B cell (primary cell): Measurements from ENCODE around the gene FTO. TPM values are rescaled to one million over a fixed set of nuclear protein-coding genes. Genes with fewer than 3 reads are reported as not detected.

Experiments used
- ATAC-seq: fragments of 200-7000 bp; cut with Tn5 transposase; one replicate; pipeline ENCODE4 v1.10.0; 2021; ENCODE audit warnings: low read depth, mild to moderate bottlenecking, moderate number of reproducible peaks, moderate library complexity
- CTCF ChIA-PET: fragments of 350-600 bp; sonication (Branson Sonifier 250); formaldehyde crosslinking; loops from one replicate; lab custom pipeline; 2021; ENCODE audit warnings: antibody characterized with exemption, inconsistent platforms; lab: Charles Lee
- POLR2A ChIA-PET: fragments of 350-600 bp; sonication (Branson Sonifier 250); formaldehyde crosslinking; loops from one replicate; lab custom pipeline; 2021; ENCODE audit warnings: antibody characterized with exemption; lab: Charles Lee
- DNase-seq: peaks from one replicate; pipeline ENCODE4 v3.0.0; 2013
- H2AFZ ChIP-seq: 2 replicates; pipeline ENCODE4 v1.6.1; 2012; ENCODE audit warnings: mild to moderate bottlenecking, low read depth, low read length; ENCODE audit not compliant: insufficient read depth, poor library complexity, severe bottlenecking
- H3K27ac ChIP-seq, 2 donors: 1 replicate in 1 of 2; 2 replicates in 1 of 2; pipeline ENCODE4 v1.5.1; 2012 to 2013; ENCODE audit warnings: low read length in 2 of 2, mild to moderate bottlenecking in 2 of 2, moderate library complexity in 1 of 2
- H3K27me3 ChIP-seq, 4 experiments: fragments of 200-600 bp in 1 of 4; sonication (generic) in 1 of 4; replicated peaks in 1 of 4; 1 replicate in 2 of 4; 2 replicates in 2 of 4; pipeline versions ENCODE4 v1.6.1 to v1.7.0; 2013 to 2016; ENCODE audit warnings: low read length in 3 of 4, mild to moderate bottlenecking in 2 of 4, mixed read lengths in 1 of 4, moderate library complexity in 1 of 4; ENCODE audit not compliant: insufficient read depth in 4 of 4, control insufficient read depth in 3 of 4; ENCODE audit errors: control extremely low read depth in 1 of 4
- H3K36me3 ChIP-seq, 2 experiments: replicated peaks in 1 of 2; 1 replicate in 1 of 2; 2 replicates in 1 of 2; pipeline versions ENCODE4 v1.6.1 to v1.7.1; 2013; ENCODE audit warnings: low read length in 1 of 2; ENCODE audit not compliant: insufficient read depth in 2 of 2, control insufficient read depth in 1 of 2; ENCODE audit errors: control extremely low read depth in 1 of 2, extremely low read depth in 1 of 2
- H3K4me1 ChIP-seq, 2 donors: fragments of 200-600 bp in 1 of 2; sonication (generic) in 1 of 2; 1 replicate in 1 of 2; 2 replicates in 1 of 2; pipeline versions ENCODE4 v1.5.1 to v1.6.1; 2013 to 2017; ENCODE audit warnings: low read length in 2 of 2; ENCODE audit not compliant: control insufficient read depth in 2 of 2, insufficient read depth in 2 of 2
- H3K4me2 ChIP-seq: replicated peaks from 2 replicates; pipeline ENCODE3; 2012; ENCODE audit warnings: mild to moderate bottlenecking, low read depth, low read length; ENCODE audit not compliant: poor library complexity, severe bottlenecking
- H3K4me3 ChIP-seq, 5 experiments: fragments of 200-600 bp in 1 of 5; sonication (generic) in 1 of 5; 1 replicate in 3 of 5; 2 replicates in 2 of 5; pipeline versions ENCODE4 v1.5.1 to v1.7.0; 2011 to 2016; ENCODE audit warnings: low read length in 4 of 5, mild to moderate bottlenecking in 4 of 5, low read depth in 2 of 5, control low read depth in 1 of 5, moderate library complexity in 1 of 5; ENCODE audit not compliant: insufficient read depth in 1 of 5; ENCODE audit errors: control extremely low read depth in 1 of 5, extremely low read depth in 1 of 5
- H3K79me2 ChIP-seq: fragments of 200-600 bp; sonication (generic); one replicate; pipeline ENCODE4 v1.6.0; 2016; ENCODE audit warnings: low read length; ENCODE audit not compliant: control insufficient read depth, insufficient read depth
- H3K9ac ChIP-seq: fragments of 200-600 bp; sonication (generic); 2 replicates; pipeline ENCODE4 v1.6.1; 2017; ENCODE audit warnings: mild to moderate bottlenecking, low read length, moderate library complexity
- H3K9me3 ChIP-seq, 3 donors: one replicate each; pipeline versions ENCODE4 v1.6.1 to v1.7.1; 2013; ENCODE audit warnings: low read length in 2 of 3; ENCODE audit not compliant: control insufficient read depth in 2 of 3, insufficient read depth in 1 of 3; ENCODE audit errors: control extremely low read depth in 1 of 3
- H4K20me1 ChIP-seq: 2 replicates; pipeline ENCODE4 v1.6.0; 2012; ENCODE audit warnings: mild to moderate bottlenecking, low read length; ENCODE audit not compliant: insufficient read depth, control insufficient read depth, poor library complexity, severe bottlenecking
- H3K27ac Mint-ChIP-seq: one replicate; pipeline ENCODE4 v1.8.0; 2021; ENCODE audit warnings: mixed read lengths
- H3K27me3 Mint-ChIP-seq: one replicate; pipeline ENCODE4 v1.8.0; 2021; ENCODE audit warnings: mixed read lengths
- H3K4me1 Mint-ChIP-seq: one replicate; pipeline ENCODE4 v1.8.0; 2021; ENCODE audit warnings: mixed read lengths
- H3K4me3 Mint-ChIP-seq: one replicate; pipeline ENCODE4 v1.8.0; 2021; ENCODE audit warnings: mixed read lengths
- H3K9me3 Mint-ChIP-seq: one replicate; pipeline ENCODE4 v1.8.0; 2022; ENCODE audit warnings: mixed read lengths; ENCODE audit not compliant: insufficient read depth
- EZH2 ChIP-seq: IDR thresholded peaks from 2 replicates; pipeline ENCODE4 v1.6.1; 2012; ENCODE audit warnings: borderline replicate concordance, low read depth, mild to moderate bottlenecking, moderate library complexity, low read length; ENCODE audit not compliant: insufficient read depth, poor library complexity, severe bottlenecking
- WGBS: methylation state at CpG from one replicate; pipeline ENCODE4 v1.1.5; 2013; ENCODE audit warnings: missing lambda C conversion rate; ENCODE audit not compliant: insufficient coverage; 5-methylcytosine and 5-hydroxymethylcytosine counted together
- intact Hi-C: fragments of 100-400 bp; cut with micrococcal nuclease; formaldehyde crosslinking; loops from one replicate; pipeline ENCODE4 v1.10.0; 2022
- polyA plus RNA-seq: library from polyadenylated mRNA; depleted of rRNA; stranded (reverse); fragments of >200 nt; gene quantifications from 2 replicates; pipeline ENCODE4 v1.2.3, GENCODE V29; 2012
- total RNA-seq, 2 donors: library from RNA; stranded (reverse); fragments of 120-200 nt in 1 of 2; gene quantifications; 1 replicate in 1 of 2; 2 replicates in 1 of 2; pipeline versions ENCODE4 v1.2.3 to v1.2.4, GENCODE V29; 2013 to 2022
- TF ChIP-seq, protein P1 (sequence below): fragments of 200-600 bp; IDR thresholded peaks from one replicate; pipeline ENCODE4 v1.8.0; 2022; ENCODE audit warnings: antibody characterized with exemption, mild to moderate bottlenecking

FTO gene
- total and polyA plus RNA-seq, 2 donors (not counting 1 experiment from before 2014, with no cell fraction given), result 26.5 to 68.5 TPM

DNA sequence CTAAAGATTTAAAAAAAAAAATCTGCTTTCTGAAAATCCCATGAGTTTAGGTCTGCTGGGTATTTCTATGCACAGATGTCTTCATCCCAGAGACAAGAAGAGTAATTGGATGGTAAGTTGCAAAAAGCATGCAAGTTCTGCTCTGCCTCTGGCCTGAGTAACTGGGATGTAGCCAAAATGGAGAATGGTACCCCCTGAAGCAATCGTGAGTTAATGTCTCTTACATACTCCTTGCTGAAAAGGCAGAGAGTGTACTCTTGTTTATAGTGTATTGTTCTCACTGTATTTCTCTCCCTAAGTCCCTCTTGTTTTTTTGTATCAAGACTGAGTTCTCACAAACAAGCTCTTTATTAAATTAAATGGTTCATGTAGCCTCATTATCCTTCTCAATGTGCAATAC is 323.6 kb downstream of the FTO start:
- H3K4me3 Mint-ChIP-seq, result no peak overlapping the region
- Histone ChIP-seq H3K27me3 (no peaks in the 10 kb centered on the region), H3K4me2 (no peak overlapping the region), H3K27ac (no peak overlapping the region), H2AFZ (no peak overlapping the region), H3K4me3 (no peak overlapping the region), H3K79me2 (no peaks in the 10 kb centered on the region), H4K20me1 (no peaks in the 10 kb centered on the region), H3K9me3 (peaks cover 0 to 8% (median 0%) of the 10 kb centered on the region in 3 donors), H3K4me1 (no peaks in the 10 kb centered on the region), H3K9ac (no peak overlapping the region), H3K36me3 (no peaks in the 10 kb centered on the region)
- intact Hi-C loops, result no loop called here
- H3K9me3 Mint-ChIP-seq, result peaks cover 7% of the 10 kb centered on the region
- TF ChIP-seq EZH2, result no peak
- TF ChIP-seq, protein P1, sequence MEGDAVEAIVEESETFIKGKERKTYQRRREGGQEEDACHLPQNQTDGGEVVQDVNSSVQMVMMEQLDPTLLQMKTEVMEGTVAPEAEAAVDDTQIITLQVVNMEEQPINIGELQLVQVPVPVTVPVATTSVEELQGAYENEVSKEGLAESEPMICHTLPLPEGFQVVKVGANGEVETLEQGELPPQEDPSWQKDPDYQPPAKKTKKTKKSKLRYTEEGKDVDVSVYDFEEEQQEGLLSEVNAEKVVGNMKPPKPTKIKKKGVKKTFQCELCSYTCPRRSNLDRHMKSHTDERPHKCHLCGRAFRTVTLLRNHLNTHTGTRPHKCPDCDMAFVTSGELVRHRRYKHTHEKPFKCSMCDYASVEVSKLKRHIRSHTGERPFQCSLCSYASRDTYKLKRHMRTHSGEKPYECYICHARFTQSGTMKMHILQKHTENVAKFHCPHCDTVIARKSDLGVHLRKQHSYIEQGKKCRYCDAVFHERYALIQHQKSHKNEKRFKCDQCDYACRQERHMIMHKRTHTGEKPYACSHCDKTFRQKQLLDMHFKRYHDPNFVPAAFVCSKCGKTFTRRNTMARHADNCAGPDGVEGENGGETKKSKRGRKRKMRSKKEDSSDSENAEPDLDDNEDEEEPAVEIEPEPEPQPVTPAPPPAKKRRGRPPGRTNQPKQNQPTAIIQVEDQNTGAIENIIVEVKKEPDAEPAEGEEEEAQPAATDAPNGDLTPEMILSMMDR, result no peak
- no CpG with 5 or more reads among the region's 1 CpG for WGBS
- no peak for ATAC-seq
- ChIA-PET CTCF (no interaction called here), POLR2A (no interaction called here)
- H3K27me3 Mint-ChIP-seq, result no peaks in the 10 kb centered on the region
- H3K4me1 Mint-ChIP-seq, result no peaks in the 10 kb centered on the region
- DNase-seq, result no peak
- no peak overlapping the region for H3K27ac Mint-ChIP-seq

DNA sequence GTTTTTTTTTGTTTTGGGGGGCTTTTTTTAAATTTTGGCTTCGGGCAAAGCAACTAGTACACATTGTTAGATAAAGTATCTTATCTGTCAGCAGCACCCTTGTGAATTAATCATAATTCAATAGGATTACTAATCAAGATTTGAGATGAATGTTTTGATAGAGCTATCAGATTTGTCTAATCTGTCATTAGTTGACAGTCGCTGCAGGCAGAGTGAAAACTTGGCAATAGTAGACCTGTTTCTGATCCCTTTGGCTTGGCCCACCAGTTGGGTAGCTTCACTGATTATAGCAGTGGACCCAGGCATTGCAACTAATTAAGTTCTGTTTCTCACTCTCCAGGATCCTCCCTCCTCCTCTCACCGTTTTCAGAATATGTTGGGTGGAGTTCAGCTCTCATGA is 324.0 kb downstream of the FTO start:
- peaks cover 0 to 8% (median 0%) of the 10 kb centered on the region in 3 donors for H3K9me3 ChIP-seq
- no peaks in the 10 kb centered on the region for H3K4me1 Mint-ChIP-seq
- intact Hi-C loops, result no loop called here

More for the DNA sequence above, 324.0 kb downstream of the FTO start:
- no peaks in the 10 kb centered on the region for H3K27me3 Mint-ChIP-seq
- Histone ChIP-seq H3K9ac (no peak overlapping the region), H3K27me3 (no peaks in the 10 kb centered on the region), H3K4me1 (no peaks in the 10 kb centered on the region), H4K20me1 (no peaks in the 10 kb centered on the region), H3K36me3 (no peaks in the 10 kb centered on the region), H3K4me3 (no peak overlapping the region), H2AFZ (no peak overlapping the region), H3K4me2 (no peak overlapping the region), H3K27ac (no peak overlapping the region), H3K79me2 (no peaks in the 10 kb centered on the region)
- no peak overlapping the region for H3K4me3 Mint-ChIP-seq
- H3K27ac Mint-ChIP-seq, result no peak overlapping the region
- ChIA-PET CTCF (no interaction called here), POLR2A (no interaction called here)
- H3K9me3 Mint-ChIP-seq, result peaks cover 6% of the 10 kb centered on the region
- DNase-seq, result no peak
- ATAC-seq, result no peak
- 100% methylated on average over 1 of the region's 3 CpGs for WGBS
- TF ChIP-seq, protein P1, result no peak
- no peak for TF ChIP-seq EZH2
